H9 (cell line): ENCODE results near the gene METTL3. TPM values are rescaled to one million over a fixed set of nuclear protein-coding genes. Genes with fewer than 3 reads are reported as not detected.

Source experiments
- DNase-seq: peaks from one replicate; pipeline ENCODE4 v3.0.0-alpha.2; 2017
- H2AFZ ChIP-seq: one replicate; pipeline ENCODE4 v1.6.1; 2013; ENCODE audit warnings: mild to moderate bottlenecking, low read length, control low read depth, moderate library complexity
- H2AK5ac ChIP-seq: 2 replicates; pipeline ENCODE4 v1.6.1; 2013; ENCODE audit warnings: low read length, control low read depth, mixed read lengths; ENCODE audit not compliant: insufficient read length
- H2BK120ac ChIP-seq: one replicate; pipeline ENCODE4 v1.6.1; 2013; ENCODE audit warnings: low read depth, mild to moderate bottlenecking, low read length, control low read depth, inconsistent platforms; ENCODE audit not compliant: poor library complexity, severe bottlenecking
- H2BK12ac ChIP-seq: 2 replicates; pipeline ENCODE4 v1.6.1; 2013; ENCODE audit warnings: low read length, control low read depth, mixed read lengths, low read depth; ENCODE audit not compliant: insufficient read length
- H2BK15ac ChIP-seq: 2 replicates; pipeline ENCODE4 v1.6.1; 2013; ENCODE audit warnings: low read depth, low read length, control low read depth
- H2BK20ac ChIP-seq: one replicate; pipeline ENCODE4 v1.6.1; 2013; ENCODE audit warnings: low read depth, mild to moderate bottlenecking, low read length, control low read depth, inconsistent platforms; ENCODE audit not compliant: poor library complexity, severe bottlenecking
- H2BK5ac ChIP-seq: 2 replicates; pipeline ENCODE4 v1.6.1; 2013; ENCODE audit warnings: low read length, control low read depth, mixed read lengths; ENCODE audit not compliant: insufficient read length
- H3K14ac ChIP-seq: 2 replicates; pipeline ENCODE4 v1.6.1; 2013; ENCODE audit warnings: low read length, control low read depth; ENCODE audit not compliant: insufficient read depth
- H3K18ac ChIP-seq: 2 replicates; pipeline ENCODE4 v1.6.1; 2013; ENCODE audit warnings: low read depth, mild to moderate bottlenecking, mixed read lengths, low read length, control low read depth; ENCODE audit not compliant: insufficient read length
- H3K23ac ChIP-seq: 2 replicates; pipeline ENCODE4 v1.6.1; 2013; ENCODE audit warnings: low read length, control low read depth, mixed read lengths, low read depth; ENCODE audit not compliant: insufficient read length
- H3K23me2 ChIP-seq: 2 replicates; pipeline ENCODE4 v1.6.1; 2013; ENCODE audit warnings: low read depth, mild to moderate bottlenecking, mixed read lengths, low read length, control low read depth; ENCODE audit not compliant: insufficient read length, poor library complexity, severe bottlenecking
- H3K27ac ChIP-seq: 2 replicates; pipeline ENCODE4 v1.5.1; 2013; ENCODE audit warnings: low read length, control low read depth, mixed read lengths, low read depth; ENCODE audit not compliant: insufficient read length
- H3K27me3 ChIP-seq: 2 replicates; pipeline ENCODE4 v1.6.1; 2013; ENCODE audit warnings: low read length, control low read depth, inconsistent platforms; ENCODE audit not compliant: insufficient read depth
- H3K4ac ChIP-seq: 2 replicates; pipeline ENCODE4 v1.6.1; 2013; ENCODE audit warnings: low read depth, mild to moderate bottlenecking, control low read depth, inconsistent platforms, low read length, moderate library complexity
- H3K4me1 ChIP-seq: 2 replicates; pipeline ENCODE4 v1.6.1; 2013; ENCODE audit warnings: low read length, control low read depth, inconsistent platforms; ENCODE audit not compliant: insufficient read depth
- H3K4me2 ChIP-seq: 2 replicates; pipeline ENCODE4 v1.6.1; 2013; ENCODE audit warnings: low read length, control low read depth, mixed read lengths; ENCODE audit not compliant: insufficient read length, insufficient read depth
- H3K56ac ChIP-seq: 2 replicates; pipeline ENCODE4 v1.6.1; 2013; ENCODE audit warnings: low read depth, mild to moderate bottlenecking, mixed read lengths, low read length, control low read depth; ENCODE audit not compliant: insufficient read length
- H3K79me1 ChIP-seq: 2 replicates; pipeline ENCODE4 v1.6.1; 2013; ENCODE audit warnings: low read depth, mild to moderate bottlenecking, moderate library complexity, low read length, control low read depth, inconsistent platforms; ENCODE audit not compliant: insufficient read depth, poor library complexity, severe bottlenecking
- H3K79me2 ChIP-seq: 2 replicates; pipeline ENCODE4 v1.6.1; 2013; ENCODE audit warnings: low read length, control low read depth, inconsistent platforms; ENCODE audit not compliant: insufficient read depth
- H3K9ac ChIP-seq: 2 replicates; pipeline ENCODE4 v1.6.1; 2013; ENCODE audit warnings: low read length, control low read depth, mixed read lengths; ENCODE audit not compliant: insufficient read length; ENCODE audit errors: extremely low read depth
- H3K9me3 ChIP-seq: one replicate; pipeline ENCODE4 v1.6.1; 2013; ENCODE audit warnings: low read depth, low read length, inconsistent platforms; ENCODE audit not compliant: control insufficient read depth
- H3T11ph ChIP-seq: one replicate; pipeline ENCODE4 v1.6.1; 2013; ENCODE audit warnings: mild to moderate bottlenecking, low read length, control low read depth, inconsistent platforms
- H4K20me1 ChIP-seq: one replicate; pipeline ENCODE4 v1.6.1; 2013; ENCODE audit not compliant: control insufficient read depth, insufficient read length, insufficient read depth
- H4K5ac ChIP-seq: 2 replicates; pipeline ENCODE4 v1.6.1; 2013; ENCODE audit warnings: low read depth, mild to moderate bottlenecking, mixed read lengths, low read length, control low read depth; ENCODE audit not compliant: insufficient read length
- H4K8ac ChIP-seq: replicated peaks from 2 replicates; pipeline ENCODE4 v1.6.1; 2013; ENCODE audit warnings: low read length, control low read depth, mixed read lengths, low read depth; ENCODE audit not compliant: insufficient read length
- H4K91ac ChIP-seq: 2 replicates; pipeline ENCODE4 v1.6.1; 2013; ENCODE audit warnings: low read depth, mild to moderate bottlenecking, moderate library complexity, mixed read lengths, low read length, control low read depth; ENCODE audit not compliant: insufficient read length
- H3K27ac Mint-ChIP-seq, 3 experiments: 2 replicates in 2 of 3; 3 replicates in 1 of 3; pipeline ENCODE4 v1.8.0; 2020 to 2021; ENCODE audit warnings: mixed read lengths in 3 of 3, mild to moderate bottlenecking in 1 of 3, moderate library complexity in 1 of 3
- H3K27me3 Mint-ChIP-seq: 2 replicates; pipeline ENCODE4 v1.8.0; 2021; ENCODE audit warnings: low read depth, mild to moderate bottlenecking, moderate library complexity, mixed read lengths
- H3K36me3 Mint-ChIP-seq, 3 experiments: 2 replicates in 2 of 3; 3 replicates in 1 of 3; pipeline ENCODE4 v1.8.0; 2020 to 2021; ENCODE audit warnings: low read depth in 3 of 3, mixed read lengths in 3 of 3; ENCODE audit not compliant: insufficient read depth in 1 of 3
- H3K4me1 Mint-ChIP-seq, 2 experiments: 2 replicates each; pipeline ENCODE4 v1.8.0; 2020; ENCODE audit warnings: mixed read lengths in 2 of 2
- H3K4me3 Mint-ChIP-seq, 2 experiments: 2 replicates in 1 of 2; 3 replicates in 1 of 2; pipeline ENCODE4 v1.8.0; 2020 to 2021; ENCODE audit warnings: mild to moderate bottlenecking in 2 of 2, mixed read lengths in 2 of 2, moderate library complexity in 1 of 2
- H3K9me3 Mint-ChIP-seq, 2 experiments: 2 replicates in 1 of 2; 3 replicates in 1 of 2; pipeline ENCODE4 v1.8.0; 2020; ENCODE audit warnings: mild to moderate bottlenecking in 2 of 2, mixed read lengths in 2 of 2, moderate library complexity in 1 of 2
- WGBS: extraction: QIAGEN DNeasy Blood & Tissue Kit; methylation state at CpG from one replicate; pipeline ENCODE4 v1.1.7; 2013; ENCODE audit warnings: missing lambda C conversion rate, low lambda C conversion rate, mixed read lengths; ENCODE audit not compliant: insufficient read length; ENCODE audit errors: extremely low coverage; 5-methylcytosine and 5-hydroxymethylcytosine counted together
- total RNA-seq: library from RNA; stranded (reverse); gene quantifications from 2 replicates; pipeline ENCODE4 v1.2.1, GENCODE V29; 2021
- TF ChIP-seq, protein P1 (sequence below): fragments of 200-600 bp; sonication (generic); conservative IDR thresholded peaks from 3 replicates; pipeline ENCODE4 v1.8.0; 2021; ENCODE audit warnings: antibody characterized with exemption, mild to moderate bottlenecking

Gene METTL3
- total RNA-seq, 1 experiment from 2014 or later = 84.1 TPM

DNA sequence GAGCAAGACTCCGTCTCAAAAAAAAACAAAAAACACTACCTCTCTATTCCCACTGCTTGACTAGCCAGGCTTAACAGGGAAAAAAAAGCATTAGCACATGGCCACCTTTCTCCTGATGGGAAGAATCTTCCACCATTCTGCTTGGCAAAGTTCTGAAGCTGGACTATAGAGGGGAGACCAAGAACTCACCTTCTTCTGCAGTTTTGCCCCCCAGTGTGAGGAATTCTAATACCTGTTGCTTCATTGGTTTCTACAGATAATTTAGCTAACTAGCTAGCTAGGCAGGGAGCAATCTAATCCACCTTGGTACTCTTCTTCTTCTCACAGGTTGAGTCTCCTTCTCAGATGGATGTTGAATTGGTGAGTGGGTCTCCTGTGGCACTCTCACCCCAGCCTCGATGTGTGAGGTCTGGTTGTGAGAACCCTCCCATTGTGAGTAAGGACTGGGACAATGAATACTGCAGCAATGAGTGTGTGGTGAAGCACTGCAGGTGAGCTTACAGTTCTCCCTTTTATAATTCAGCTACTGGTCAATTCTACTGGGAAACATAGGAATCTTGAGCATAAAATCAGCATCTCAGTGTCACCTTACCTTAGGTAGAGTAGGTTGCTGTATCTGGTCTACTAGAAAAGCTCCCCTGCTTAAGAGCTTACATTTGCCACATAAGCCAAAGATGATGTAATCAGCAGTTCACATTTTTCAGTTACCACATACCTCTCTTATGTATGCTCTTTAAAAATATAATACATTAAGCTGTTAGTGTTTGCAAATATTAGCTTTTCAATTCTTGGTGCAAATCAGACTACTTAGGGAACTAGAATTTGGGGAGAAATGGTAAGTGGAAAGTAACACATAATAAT lies 16.0 kb downstream of the METTL3 start:
- H3K79me1 ChIP-seq = no peaks in the 10 kb centered on the region
- peak overlapping the region; percentile 27 for H3K27ac ChIP-seq
- TF ChIP-seq, protein P1, sequence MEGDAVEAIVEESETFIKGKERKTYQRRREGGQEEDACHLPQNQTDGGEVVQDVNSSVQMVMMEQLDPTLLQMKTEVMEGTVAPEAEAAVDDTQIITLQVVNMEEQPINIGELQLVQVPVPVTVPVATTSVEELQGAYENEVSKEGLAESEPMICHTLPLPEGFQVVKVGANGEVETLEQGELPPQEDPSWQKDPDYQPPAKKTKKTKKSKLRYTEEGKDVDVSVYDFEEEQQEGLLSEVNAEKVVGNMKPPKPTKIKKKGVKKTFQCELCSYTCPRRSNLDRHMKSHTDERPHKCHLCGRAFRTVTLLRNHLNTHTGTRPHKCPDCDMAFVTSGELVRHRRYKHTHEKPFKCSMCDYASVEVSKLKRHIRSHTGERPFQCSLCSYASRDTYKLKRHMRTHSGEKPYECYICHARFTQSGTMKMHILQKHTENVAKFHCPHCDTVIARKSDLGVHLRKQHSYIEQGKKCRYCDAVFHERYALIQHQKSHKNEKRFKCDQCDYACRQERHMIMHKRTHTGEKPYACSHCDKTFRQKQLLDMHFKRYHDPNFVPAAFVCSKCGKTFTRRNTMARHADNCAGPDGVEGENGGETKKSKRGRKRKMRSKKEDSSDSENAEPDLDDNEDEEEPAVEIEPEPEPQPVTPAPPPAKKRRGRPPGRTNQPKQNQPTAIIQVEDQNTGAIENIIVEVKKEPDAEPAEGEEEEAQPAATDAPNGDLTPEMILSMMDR = no peak
- H3K4me1 Mint-ChIP-seq = peaks cover 23 to 26% of the 10 kb centered on the region in 2 experiments
- H2BK5ac ChIP-seq = no peak overlapping the region
- no peak overlapping the region for H3K4me2 ChIP-seq
- H4K5ac ChIP-seq = no peak overlapping the region
- no peaks in the 10 kb centered on the region for H3K9me3 ChIP-seq
- H2BK120ac ChIP-seq = no peak overlapping the region
- no peaks in the 10 kb centered on the region for H3K23me2 ChIP-seq
- peak overlapping the region in 2 of 3 experiments; percentile 91 to 96; a peak in 4 of 7 replicates for H3K27ac Mint-ChIP-seq
- H3K4ac ChIP-seq = no peak overlapping the region
- no peak overlapping the region for H4K91ac ChIP-seq
- no peak overlapping the region for H3K4me3 Mint-ChIP-seq
- no peak overlapping the region for H2BK20ac ChIP-seq
- H3K36me3 Mint-ChIP-seq = peaks cover 63 to 91% (median 80%) of the 10 kb centered on the region in 3 experiments
- H2AFZ ChIP-seq = no peak overlapping the region
- H3K27me3 ChIP-seq = no peaks in the 10 kb centered on the region
- H2AK5ac ChIP-seq = no peak overlapping the region
- no peak overlapping the region for H4K8ac ChIP-seq
- H2BK15ac ChIP-seq = no peak overlapping the region
- no peaks in the 10 kb centered on the region for H4K20me1 ChIP-seq
- no peaks in the 10 kb centered on the region for H3K79me2 ChIP-seq
- H3K23ac ChIP-seq = no peak overlapping the region
- no peaks in the 10 kb centered on the region for H3K9me3 Mint-ChIP-seq
- DNase-seq = no peak
- no peak overlapping the region for H3T11ph ChIP-seq
- no peak overlapping the region for H3K18ac ChIP-seq
- H2BK12ac ChIP-seq = no peak overlapping the region
- no peaks in the 10 kb centered on the region; the same call in 1 of the 2 replicates for H3K4me1 ChIP-seq
- no peak overlapping the region for H3K14ac ChIP-seq
- H3K9ac ChIP-seq = no peak overlapping the region
- H3K27me3 Mint-ChIP-seq = no peaks in the 10 kb centered on the region
- no peak overlapping the region for H3K56ac ChIP-seq
- no CpG with 5 or more reads among the region's 2 CpGs for WGBS
